HG03064 (cell line): ENCODE measurements around the gene ZBTB45.

Source experiments
- ATAC-seq: cut with Tn5 transposase; IDR thresholded peaks from one replicate; pipeline ENCODE4 v1.9.1; 2021; ENCODE audit warnings: low read depth; ENCODE audit not compliant: unreplicated experiment

The ZBTB45 gene

GRCh38 chr19:58519355-58520256, at the start of gene ZBTB45:
ZBTB45 (minus strand) TSS chr19:58519810; CDS start chr19:58517673, 2,137 bp downstream.
- peak; percentile 68 for ATAC-seq

GRCh38 chr19:58568453-58569130, 49.0 kb upstream of the ZBTB45 start:
- no peak for ATAC-seq

- no peak for ATAC-seq
Observed at GRCh38 chr19:58566989-58567388, 47.4 kb upstream of the ZBTB45 start.

DNA sequence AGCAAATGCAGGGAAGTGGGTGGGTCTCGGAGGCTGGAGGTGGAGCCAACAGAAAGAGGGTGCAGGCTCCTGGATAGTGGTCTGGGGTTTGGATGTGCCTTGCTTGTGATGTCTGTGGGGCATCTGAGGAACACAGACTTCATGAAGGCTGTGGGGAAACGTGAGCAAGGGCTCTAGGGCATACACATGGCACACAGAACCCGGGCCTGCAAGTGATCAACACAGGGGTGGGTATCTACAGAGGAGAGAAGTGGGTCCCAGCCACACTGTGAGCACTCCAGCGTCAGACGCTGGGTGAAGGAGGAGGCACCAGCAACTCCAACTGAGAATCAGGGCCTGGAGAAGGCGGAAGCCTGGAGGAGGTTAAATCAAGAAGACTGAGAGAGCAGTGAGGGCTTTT, 44.2 kb upstream of the ZBTB45 start:
- no peak for ATAC-seq

- no peak for ATAC-seq
Observed at GRCh38 chr19:58563034-58563573, 43.5 kb upstream of the ZBTB45 start.

GRCh38 chr19:58562122-58563033, 42.8 kb upstream of the ZBTB45 start:
- ATAC-seq = no peak

DNA sequence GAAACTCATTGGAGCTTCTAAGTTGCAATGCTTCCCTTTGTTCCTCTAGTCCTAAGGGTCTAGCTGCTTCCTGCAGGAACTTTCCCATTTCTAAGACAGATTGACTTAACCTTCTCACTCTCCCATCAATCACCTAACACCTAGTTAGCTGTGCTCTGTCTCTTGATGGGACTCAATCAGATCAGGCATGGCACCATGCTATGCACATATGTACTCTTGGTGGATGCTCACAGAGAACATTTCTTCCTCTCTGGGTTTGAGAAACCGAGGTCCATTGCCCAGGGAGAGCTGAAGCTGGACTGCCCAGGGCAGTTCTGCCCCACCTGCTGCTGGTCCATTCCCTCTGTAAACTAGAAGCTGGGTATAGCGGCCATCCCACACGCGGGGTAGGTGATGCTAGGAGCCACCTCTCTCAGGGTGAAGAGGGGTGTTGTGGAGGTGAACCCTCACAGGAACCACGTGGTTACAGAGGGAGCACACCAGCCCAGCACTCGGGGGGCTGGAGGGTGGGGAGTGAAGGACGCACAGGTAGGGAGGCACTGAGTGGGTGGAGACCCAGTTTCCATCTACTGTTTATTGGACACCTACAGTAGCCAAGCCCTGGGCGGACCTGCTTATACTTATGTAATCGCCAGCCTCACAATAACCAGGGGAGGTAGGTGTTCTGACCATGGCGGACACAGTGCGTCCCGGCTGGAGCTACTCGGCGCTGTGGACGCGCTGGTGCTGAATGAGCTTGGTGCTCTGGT, 41.9 kb upstream of the ZBTB45 start:
- no peak for ATAC-seq

- ATAC-seq = no peak
Observed at GRCh38 chr19:58560921-58561320, 41.3 kb upstream of the ZBTB45 start.

GRCh38 chr19:58560007-58560887, 40.6 kb upstream of the ZBTB45 start:
- no peak for ATAC-seq

DNA sequence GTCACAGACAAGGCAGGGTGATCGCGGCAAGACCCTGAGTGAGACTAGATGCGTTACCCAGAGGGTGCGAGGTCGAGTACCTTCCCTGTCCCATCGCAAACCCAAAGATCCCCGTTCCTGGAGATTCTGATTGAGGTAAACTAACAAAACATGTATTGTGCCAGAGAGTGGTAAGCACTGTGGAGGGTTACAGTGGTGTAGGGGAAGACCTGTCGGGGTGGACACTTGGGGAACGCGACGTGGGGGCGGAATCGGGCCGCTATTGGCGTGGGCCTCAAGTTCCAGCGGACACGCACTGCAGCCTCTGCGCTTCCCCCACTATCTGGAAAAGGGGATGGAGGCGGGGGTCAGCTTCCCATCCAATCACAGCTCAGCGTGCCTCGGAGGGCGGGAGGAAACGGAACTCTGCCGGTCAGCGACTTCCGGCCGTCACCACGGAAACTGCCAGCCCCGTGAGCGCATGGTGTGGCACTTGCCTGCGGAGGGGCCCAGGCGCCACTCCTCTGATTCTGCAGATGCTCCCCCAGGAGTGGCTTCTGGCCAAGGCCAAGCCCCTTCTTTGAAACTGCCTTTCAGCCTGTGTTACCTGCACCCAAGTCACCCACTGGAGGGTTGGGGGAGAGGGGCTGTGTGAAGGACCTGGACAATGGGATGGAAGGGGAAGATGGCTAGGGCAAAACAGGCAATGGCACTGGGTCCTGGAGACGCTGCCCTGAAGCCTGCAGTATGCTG, 39.8 kb upstream of the ZBTB45 start:
- ATAC-seq = no peak

DNA sequence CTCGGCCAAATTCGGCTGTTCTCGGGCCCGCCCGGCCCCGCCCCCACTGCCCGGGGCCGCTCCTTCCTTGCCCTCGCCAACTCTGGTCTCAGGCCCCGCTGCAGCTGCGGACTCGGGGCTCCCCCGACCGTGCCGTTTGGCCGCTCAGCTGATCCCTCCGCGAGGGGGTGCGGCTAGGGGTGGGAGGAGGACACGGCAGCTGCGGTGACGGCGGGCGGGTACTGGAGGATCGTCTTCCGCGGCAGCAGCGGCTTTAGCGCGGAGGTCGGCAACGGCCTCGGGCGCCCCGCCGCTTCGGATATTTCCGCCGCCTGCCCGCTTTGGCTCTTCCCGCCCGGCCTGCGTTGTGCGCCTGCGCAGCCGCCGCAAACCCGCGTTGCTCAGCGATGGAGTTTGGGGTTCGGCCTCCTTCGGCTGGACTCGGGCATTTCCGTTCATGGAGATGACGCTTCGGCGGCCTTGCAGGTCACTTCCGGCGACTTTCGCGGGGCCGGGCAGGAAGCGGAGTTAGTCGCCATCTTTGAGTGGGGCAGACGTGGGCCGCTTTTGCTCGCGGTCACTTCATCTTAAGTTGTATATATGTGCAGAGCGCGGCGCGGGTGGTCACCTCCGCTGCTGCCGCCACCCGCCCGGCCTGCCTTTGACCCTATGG, 39.1 kb upstream of the ZBTB45 start:
- peak; percentile 45 for ATAC-seq

- ATAC-seq = peak; percentile 2
Observed at GRCh38 chr19:58558066-58558622, 38.5 kb upstream of the ZBTB45 start, which contains the start of gene UBE2M. UBE2M (minus strand) TSS chr19:58558611; CDS start chr19:58558381, 230 bp downstream.

- ATAC-seq = no peak
Observed at GRCh38 chr19:58557221-58558065, 37.8 kb upstream of the ZBTB45 start.

DNA sequence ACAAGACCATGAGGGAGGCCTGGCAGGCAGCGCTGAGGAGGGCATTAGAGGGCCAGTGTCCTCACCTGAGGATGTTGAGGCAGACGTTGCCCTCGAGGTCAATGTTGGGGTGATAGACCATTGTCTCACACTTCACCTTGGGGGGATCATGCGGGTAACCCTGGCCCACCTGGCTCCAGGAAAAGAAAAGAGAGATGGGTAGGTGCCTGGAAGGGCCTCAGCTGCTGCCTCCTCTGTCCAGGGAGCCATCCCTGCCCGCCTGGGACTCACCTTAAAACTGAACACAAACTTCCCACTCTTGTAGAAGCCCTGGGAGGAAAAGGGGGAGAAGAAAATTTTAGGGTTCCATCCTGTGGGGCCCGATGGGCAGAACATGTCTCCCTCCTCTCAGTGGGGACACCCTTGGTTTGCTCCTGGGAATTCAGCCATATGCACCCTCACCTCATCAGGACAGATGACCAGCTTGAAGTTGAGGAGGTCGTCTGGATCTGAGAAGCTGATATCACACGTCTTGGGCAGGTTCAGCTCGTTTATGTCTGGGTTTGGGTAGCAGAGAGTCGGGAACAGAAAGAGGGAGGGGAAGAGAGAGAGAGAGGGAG, 37.1 kb upstream of the ZBTB45 start:
- ATAC-seq = no peak

- ATAC-seq = no peak
Observed at GRCh38 chr19:58555920-58556621, 36.5 kb upstream of the ZBTB45 start.
